GM10266 (cell line): ENCODE data around the gene LSM2.
A peak's percentile ranks its signal among the peaks of the same experiment; 100 is the strongest.
"Not testable (repeated sequence)": the region's sequence is repeated elsewhere in the genome, so short reads cannot be mapped to it uniquely, and the experiment has no call there.

Source experiments
- DNase-seq: peaks from one replicate; pipeline ENCODE4 v3.0.0; 2012; ENCODE audit errors: extremely low spot score
- TF ChIP-seq, protein P1 (sequence below): IDR thresholded peaks from 2 replicates; pipeline ENCODE4 v1.5.1; 2012; ENCODE audit warnings: mild to moderate bottlenecking, low read depth; ENCODE audit not compliant: control insufficient read depth, insufficient read depth; ENCODE audit errors: missing control alignments

LSM2 gene

GRCh38 chr6:31822036-31822821 is 15.5 kb upstream of the LSM2 start:
- peak; percentile 57 for DNase-seq
- TF ChIP-seq, protein P1, sequence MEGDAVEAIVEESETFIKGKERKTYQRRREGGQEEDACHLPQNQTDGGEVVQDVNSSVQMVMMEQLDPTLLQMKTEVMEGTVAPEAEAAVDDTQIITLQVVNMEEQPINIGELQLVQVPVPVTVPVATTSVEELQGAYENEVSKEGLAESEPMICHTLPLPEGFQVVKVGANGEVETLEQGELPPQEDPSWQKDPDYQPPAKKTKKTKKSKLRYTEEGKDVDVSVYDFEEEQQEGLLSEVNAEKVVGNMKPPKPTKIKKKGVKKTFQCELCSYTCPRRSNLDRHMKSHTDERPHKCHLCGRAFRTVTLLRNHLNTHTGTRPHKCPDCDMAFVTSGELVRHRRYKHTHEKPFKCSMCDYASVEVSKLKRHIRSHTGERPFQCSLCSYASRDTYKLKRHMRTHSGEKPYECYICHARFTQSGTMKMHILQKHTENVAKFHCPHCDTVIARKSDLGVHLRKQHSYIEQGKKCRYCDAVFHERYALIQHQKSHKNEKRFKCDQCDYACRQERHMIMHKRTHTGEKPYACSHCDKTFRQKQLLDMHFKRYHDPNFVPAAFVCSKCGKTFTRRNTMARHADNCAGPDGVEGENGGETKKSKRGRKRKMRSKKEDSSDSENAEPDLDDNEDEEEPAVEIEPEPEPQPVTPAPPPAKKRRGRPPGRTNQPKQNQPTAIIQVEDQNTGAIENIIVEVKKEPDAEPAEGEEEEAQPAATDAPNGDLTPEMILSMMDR, result no peak

GRCh38 chr6:31821301-31822035 is 14.7 kb upstream of the LSM2 start:
- TF ChIP-seq, protein P1, result no peak
- peak; percentile 56 for DNase-seq

DNA sequence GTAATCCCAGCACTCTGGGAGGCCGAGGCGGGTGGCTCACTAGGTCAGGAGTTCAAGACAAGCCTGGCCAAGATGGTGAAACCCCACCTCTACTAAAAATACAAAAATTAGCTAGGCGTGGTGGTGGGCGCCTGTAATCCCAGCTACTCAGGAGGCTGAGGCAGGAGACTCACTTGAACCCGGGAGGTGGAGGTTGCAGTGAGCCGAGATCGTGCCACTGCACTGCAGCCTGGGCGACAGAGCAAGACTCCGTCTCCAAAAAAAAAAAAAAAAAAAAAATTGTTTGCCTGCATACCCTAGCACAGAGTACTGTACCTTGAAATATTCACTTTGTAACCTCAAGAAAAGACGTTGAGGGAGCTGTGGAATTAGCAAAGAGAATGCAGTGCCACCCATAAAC is 13.6 kb upstream of the LSM2 start:
- not testable (repeated sequence) for DNase-seq

DNA sequence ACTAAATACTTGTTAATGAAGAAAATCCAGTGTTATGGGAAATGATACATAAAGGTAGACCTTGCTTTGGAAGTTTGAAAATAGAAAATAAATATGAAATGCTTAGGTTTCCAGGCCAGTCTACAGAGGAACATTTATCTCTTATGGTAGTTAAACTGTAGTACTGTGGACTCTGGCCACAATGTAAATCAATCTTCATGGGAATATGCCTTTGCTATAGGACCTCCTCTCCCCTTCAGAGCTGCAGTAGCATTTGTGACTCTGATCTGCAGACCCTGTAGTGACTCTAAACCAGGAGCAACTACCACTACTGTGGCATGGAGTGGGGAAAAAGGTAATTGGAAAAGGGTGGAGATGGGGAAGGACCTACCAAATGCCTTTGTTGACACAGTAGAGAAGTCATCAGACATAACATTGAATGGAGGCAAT is 13.1 kb upstream of the LSM2 start:
- TF ChIP-seq, protein P1, result no peak
- peak; percentile 1 for DNase-seq

DNA sequence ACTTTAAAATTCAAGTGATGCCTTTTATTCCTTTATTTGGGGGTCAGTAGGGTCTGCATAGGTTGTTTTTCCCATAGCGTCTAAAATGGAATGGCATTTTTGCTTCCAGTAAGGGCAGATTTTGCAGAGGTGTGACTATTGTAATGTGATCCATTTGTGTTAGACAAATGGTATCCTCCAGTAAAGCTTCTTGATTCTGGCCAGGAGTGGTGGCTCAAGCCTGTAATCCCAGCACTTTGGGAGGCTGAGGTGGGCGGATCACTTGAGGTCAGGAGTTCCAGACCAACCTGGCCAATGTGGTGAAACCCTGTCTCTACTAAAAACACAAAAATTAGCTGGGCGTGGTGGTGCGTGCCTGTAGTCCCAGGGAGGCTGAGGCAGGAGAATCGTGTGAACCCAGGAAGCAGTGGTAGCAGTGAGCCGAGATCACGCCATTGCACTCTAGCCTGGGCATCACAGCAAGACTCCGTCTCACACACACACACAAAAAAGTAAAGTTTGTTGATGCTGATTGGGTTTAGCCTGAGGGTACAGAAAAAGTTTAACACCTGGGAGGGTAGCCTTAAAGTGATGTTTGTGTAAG is 11.3 kb upstream of the LSM2 start:
- not testable (repeated sequence) for DNase-seq

DNA sequence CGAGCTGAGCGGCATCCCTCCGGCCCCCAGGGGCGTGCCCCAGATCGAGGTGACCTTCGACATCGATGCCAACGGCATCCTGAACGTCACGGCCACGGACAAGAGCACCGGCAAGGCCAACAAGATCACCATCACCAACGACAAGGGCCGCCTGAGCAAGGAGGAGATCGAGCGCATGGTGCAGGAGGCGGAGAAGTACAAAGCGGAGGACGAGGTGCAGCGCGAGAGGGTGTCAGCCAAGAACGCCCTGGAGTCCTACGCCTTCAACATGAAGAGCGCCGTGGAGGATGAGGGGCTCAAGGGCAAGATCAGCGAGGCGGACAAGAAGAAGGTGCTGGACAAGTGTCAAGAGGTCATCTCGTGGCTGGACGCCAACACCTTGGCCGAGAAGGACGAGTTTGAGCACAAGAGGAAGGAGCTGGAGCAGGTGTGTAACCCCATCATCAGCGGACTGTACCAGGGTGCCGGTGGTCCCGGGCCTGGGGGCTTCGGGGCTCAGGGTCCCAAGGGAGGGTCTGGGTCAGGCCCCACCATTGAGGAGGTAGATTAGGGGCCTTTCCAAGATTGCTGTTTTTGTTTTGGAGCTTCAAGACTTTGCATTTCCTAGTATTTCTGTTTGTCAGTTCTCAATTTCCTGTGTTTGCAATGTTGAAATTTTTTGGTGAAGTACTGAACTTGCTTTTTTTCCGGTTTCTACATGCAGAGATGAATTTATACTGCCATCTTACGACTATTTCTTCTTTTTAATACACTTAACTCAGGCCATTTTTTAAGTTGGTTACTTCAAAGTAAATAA is 10.6 kb upstream of the LSM2 start:
- DNase-seq, result peak; percentile 19

GRCh38 chr6:31815025-31815838 is 8.5 kb upstream of the LSM2 start, which contains the start of the genes HSPA1A and HSPA1L:
HSPA1A (plus strand) TSS chr6:31815543; CDS start chr6:31815757, 214 bp downstream.
HSPA1L (minus strand) TSS chr6:31815283; CDS start chr6:31811972, 3,311 bp downstream.
- DNase-seq, result peak; percentile 89
- TF ChIP-seq, protein P1, result no peak

DNA sequence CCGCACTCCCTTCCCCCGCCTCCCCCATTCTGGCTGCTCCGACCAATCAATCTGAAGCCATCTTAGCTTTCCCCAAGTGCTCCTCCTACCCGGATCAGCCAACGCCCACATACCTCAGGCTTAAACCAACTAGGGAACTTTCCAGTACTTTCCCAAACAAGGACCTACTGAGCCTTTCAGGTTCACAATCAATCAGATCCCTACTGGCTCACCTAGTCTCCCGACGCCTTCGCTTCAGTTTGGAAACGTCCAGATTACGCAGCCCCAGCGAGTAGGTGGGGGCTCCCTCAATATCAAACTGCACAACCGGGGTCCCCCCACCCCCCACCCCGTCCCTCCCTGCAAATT is 7.9 kb upstream of the LSM2 start:
- TF ChIP-seq, protein P1, result no peak

More for the DNA sequence above, 7.9 kb upstream of the LSM2 start:
- DNase-seq, result peak; percentile 80
